RWPE1 (cell line): Measurements from ENCODE around the gene NXN.

ENCODE experiments used
- CTCF ChIA-PET: fragments of 350-600 bp; sonication (Branson Sonifier 250); formaldehyde crosslinking; extraction: SDS; loops from one replicate; lab custom pipeline; 2021; lab: Yijun Ruan, JAX
- POLR2A ChIA-PET: fragments of 400-600 bp; formaldehyde crosslinking; extraction: SDS; loops from one replicate; lab custom pipeline; 2020; ENCODE audit warnings: antibody characterized with exemption; ENCODE audit not compliant: low non-redundant PET; lab: Yijun Ruan, JAX
- DNase-seq: peaks from one replicate; pipeline ENCODE4 v3.0.0; 2012; ENCODE audit warnings: low spot score
- H3K27ac ChIP-seq: fragments of 450-650 bp; 2 replicates; pipeline ENCODE4 v1.5.1; 2017
- CTCF ChIP-seq: fragments of 450-650 bp; conservative IDR thresholded peaks from 2 replicates; pipeline ENCODE4 v1.5.1; 2017; ENCODE audit warnings: low read depth, mild to moderate bottlenecking

NXN gene

GRCh38 chr17:1022278-1023024, 42.9 kb upstream of the NXN start:
- ChIA-PET POLR2A (no interaction called here), CTCF (no interaction called here)
- H3K27ac ChIP-seq, result no peak overlapping the region
- no peak for TF ChIP-seq CTCF
- no peak for DNase-seq

GRCh38 chr17:1021147-1021546, 41.6 kb upstream of the NXN start:
- no peak for TF ChIP-seq CTCF
- ChIA-PET POLR2A (no interaction called here), CTCF (no interaction called here)
- H3K27ac ChIP-seq, result no peak overlapping the region
- DNase-seq, result no peak

GRCh38 chr17:1019451-1019850, 39.9 kb upstream of the NXN start:
- no peak for TF ChIP-seq CTCF
- ChIA-PET POLR2A (no interaction called here), CTCF (interaction anchor here (0.5 to 1.4 kb wide), 2 partner anchors 36 to 137 kb away, joined by 3 read pairs; no protein-coding TSS in a partner anchor)
- H3K27ac ChIP-seq, result no peak overlapping the region; the same call in 1 of the 2 replicates
- DNase-seq, result no peak

- no peak for TF ChIP-seq CTCF
- H3K27ac ChIP-seq, result no peak overlapping the region
- ChIA-PET CTCF (interaction anchor here (1.4 kb wide), 1 partner anchor 37 kb away, joined by 3 read pairs; no protein-coding TSS in a partner anchor), POLR2A (no interaction called here)
- no peak for DNase-seq
Observed at GRCh38 chr17:1018547-1018946, 39.0 kb upstream of the NXN start.

- TF ChIP-seq CTCF, result no peak
- CTCF ChIA-PET, result no interaction called here
- DNase-seq, result no peak
- H3K27ac ChIP-seq, result no peak overlapping the region
- POLR2A ChIA-PET, result no interaction called here
Observed at GRCh38 chr17:1013729-1014090, 34.1 kb upstream of the NXN start.

- no peak for DNase-seq
- ChIA-PET POLR2A (no interaction called here), CTCF (interaction anchor here (1.0 kb wide), 1 partner anchor 10 kb away, joined by 3 read pairs; no protein-coding TSS in a partner anchor)
- 0 out of 2 replicates have a peak overlapping the region, but pooled peaks have one; percentile 8 for H3K27ac ChIP-seq
- no peak for TF ChIP-seq CTCF
Observed at GRCh38 chr17:1012823-1013728, 33.5 kb upstream of the NXN start.
